Choroid plexus epithelial cell (primary cell): Measurements from ENCODE around the gene KLF7.

Experiments used
- DNase-seq: peaks from one replicate; pipeline ENCODE4 v3.0.0-alpha.2; 2010; ENCODE audit warnings: low read depth
- H3K4me3 ChIP-seq: 2 replicates; pipeline ENCODE4 v1.5.1; 2011; ENCODE audit warnings: low read depth, mild to moderate bottlenecking, control low read depth, low read length, moderate library complexity
- TF ChIP-seq, protein P1 (sequence below): conservative IDR thresholded peaks from 2 replicates; pipeline ENCODE4 v1.5.1; 2011; ENCODE audit warnings: low read depth, mild to moderate bottlenecking, control low read depth, inconsistent platforms, low read length, moderate library complexity

The KLF7 gene

GRCh38 chr2:207162316-207162715, 3.4 kb downstream of the KLF7 start:
- H3K4me3 ChIP-seq: peak overlapping the region; percentile 88
- peak; percentile 60 for DNase-seq
- TF ChIP-seq, protein P1, sequence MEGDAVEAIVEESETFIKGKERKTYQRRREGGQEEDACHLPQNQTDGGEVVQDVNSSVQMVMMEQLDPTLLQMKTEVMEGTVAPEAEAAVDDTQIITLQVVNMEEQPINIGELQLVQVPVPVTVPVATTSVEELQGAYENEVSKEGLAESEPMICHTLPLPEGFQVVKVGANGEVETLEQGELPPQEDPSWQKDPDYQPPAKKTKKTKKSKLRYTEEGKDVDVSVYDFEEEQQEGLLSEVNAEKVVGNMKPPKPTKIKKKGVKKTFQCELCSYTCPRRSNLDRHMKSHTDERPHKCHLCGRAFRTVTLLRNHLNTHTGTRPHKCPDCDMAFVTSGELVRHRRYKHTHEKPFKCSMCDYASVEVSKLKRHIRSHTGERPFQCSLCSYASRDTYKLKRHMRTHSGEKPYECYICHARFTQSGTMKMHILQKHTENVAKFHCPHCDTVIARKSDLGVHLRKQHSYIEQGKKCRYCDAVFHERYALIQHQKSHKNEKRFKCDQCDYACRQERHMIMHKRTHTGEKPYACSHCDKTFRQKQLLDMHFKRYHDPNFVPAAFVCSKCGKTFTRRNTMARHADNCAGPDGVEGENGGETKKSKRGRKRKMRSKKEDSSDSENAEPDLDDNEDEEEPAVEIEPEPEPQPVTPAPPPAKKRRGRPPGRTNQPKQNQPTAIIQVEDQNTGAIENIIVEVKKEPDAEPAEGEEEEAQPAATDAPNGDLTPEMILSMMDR: no peak

DNA sequence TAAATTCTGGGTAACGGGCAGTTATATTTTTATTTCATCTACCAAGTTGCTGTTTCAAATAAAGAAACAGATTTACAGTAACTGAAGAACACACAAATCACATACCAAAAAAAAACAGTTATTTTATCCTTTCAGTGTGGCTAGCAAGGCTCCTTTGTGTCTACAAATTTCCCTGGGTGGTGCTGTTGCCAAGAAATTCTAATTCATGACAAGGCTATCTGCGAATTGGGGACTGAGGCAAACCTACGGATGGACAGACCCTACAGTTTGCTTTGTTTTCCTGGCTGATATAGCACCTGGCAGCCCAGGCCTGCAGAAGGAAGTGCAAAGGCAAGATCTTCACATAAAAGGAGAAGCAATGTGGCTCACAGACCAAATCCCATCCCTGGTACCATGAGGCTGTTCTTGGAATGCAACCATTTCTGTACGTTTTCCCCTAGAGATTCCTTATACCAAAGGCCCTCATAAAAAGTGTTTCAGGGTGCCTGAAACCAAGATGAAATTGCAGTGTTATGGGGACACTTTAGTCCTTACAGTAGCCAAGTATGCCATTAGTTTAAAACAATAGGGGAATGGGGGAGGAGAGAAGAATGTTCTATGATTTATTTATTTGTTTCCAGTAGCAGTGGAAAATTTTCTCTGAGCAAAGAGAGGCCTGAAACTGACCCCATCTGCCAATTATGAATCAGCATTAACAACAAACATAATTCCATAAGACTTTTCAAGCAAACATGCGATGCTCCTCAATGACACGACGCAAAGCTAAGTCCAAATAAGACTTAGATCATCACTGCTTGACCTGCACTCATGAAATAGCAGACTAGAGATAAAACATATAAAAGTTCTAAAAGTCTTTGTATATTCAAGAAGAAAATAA, 4.3 kb downstream of the KLF7 start:
- DNase-seq: peak; percentile 74
- TF ChIP-seq, protein P1: no peak
- peak overlapping the region; percentile 4 for H3K4me3 ChIP-seq

- peak; percentile 47 for DNase-seq
- TF ChIP-seq, protein P1: no peak
- no peak overlapping the region for H3K4me3 ChIP-seq
Observed at GRCh38 chr2:207160115-207160514, 5.6 kb downstream of the KLF7 start.

DNA sequence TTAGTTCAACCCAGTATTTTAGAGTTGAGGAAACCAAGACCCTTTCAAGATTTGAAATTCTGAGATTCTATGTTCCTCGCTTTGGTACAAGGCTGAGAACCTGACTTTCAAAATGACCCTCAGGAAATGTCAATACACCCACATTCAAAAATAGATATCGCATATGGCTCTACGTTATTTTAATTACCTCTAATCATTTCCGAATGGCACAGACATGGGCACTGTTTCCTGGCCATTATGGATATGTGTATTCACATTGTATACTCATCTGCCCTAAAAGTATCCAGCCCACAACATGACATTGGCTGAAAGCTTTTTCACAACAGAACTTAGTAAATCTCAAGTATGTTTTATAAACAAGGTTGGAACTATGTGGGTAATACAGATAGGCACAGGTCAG, 6.7 kb downstream of the KLF7 start:
- DNase-seq: no peak
- TF ChIP-seq, protein P1: no peak

DNA sequence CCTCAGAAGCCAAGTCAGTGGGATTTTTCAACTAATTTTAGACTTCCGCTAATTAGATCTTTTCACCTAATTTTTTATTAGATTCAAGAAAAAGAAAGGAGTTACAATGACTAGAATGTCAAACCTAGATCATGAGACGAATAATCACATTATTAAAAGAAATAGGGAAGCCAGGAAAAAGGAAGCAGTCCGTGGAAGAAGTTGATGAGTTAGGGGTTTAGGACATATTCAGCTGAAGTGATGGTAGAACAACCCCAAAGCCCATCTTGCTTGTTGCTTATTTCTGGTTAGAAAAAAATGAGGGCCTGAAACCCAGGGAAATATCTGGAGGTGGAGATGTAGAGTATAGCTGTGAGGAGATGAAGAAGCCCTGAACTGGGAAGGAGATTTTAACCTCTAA, 8.0 kb downstream of the KLF7 start:
- TF ChIP-seq, protein P1: no peak
- no peak for DNase-seq
- H3K4me3 ChIP-seq: no peak overlapping the region

More for the DNA sequence above, 6.7 kb downstream of the KLF7 start:
- no peak overlapping the region for H3K4me3 ChIP-seq

GRCh38 chr2:207157162-207157481, 8.6 kb downstream of the KLF7 start:
- H3K4me3 ChIP-seq: no peak overlapping the region
- DNase-seq: no peak
- TF ChIP-seq, protein P1: no peak

GRCh38 chr2:207156451-207157161, 9.1 kb downstream of the KLF7 start:
- no peak overlapping the region for H3K4me3 ChIP-seq
- TF ChIP-seq, protein P1: no peak
- peak; percentile 43 for DNase-seq
